Measurements from ENCODE around the gene SERPINA4.
"Not testable (repeated sequence)": the region's sequence is repeated elsewhere in the genome, so short reads cannot be mapped to it uniquely, and the experiment has no call there.

The SERPINA4 gene

DNA sequence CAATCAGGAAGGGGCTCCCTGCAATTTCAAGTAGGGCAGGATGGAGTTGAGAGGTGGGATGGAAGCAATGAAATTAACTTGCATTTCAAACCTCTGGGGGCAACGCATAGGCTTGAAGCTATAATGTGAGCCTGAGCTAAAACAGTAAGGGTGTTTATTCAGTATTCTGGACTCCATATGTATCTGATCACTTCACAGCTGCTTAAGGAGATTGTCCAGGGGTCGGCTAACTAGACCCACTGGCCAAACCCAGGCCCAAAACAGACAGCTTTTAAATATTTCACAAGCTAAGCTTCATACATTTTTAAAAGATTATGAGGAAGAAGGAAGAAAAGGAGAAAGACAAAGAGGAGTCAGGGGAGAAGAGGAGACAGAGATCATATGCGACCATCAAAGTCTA, 44.1 kb downstream of the SERPINA4 start:
- peaks cover 9% of the 10 kb centered on the region for H3K27me3 Mint-ChIP-seq
- ATAC-seq: no peak
- no peak overlapping the region for H3K4me3 Mint-ChIP-seq
- H3K36me3 Mint-ChIP-seq: no peaks in the 10 kb centered on the region
- H3K4me1 Mint-ChIP-seq: no peaks in the 10 kb centered on the region
- peaks cover 16% of the 10 kb centered on the region for H3K9me3 Mint-ChIP-seq
- no peak overlapping the region for H3K27ac Mint-ChIP-seq

DNA sequence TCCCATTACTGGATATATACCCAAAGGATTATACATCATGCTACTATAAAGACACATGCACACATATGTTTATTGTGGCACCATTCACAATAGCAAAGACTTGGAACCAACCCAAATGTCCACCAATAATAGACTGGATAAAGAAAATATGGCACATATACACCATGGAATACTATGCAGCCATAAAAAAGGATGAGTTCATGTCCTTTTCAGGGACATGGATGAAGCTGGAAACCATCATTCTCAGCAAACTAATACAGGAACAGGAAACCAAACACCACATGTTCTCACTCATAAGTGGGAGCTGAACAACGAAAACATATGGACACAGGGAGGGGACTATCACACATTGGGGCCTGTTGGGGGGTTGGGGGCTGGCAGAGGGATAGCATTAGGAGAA, 47.7 kb downstream of the SERPINA4 start:
- not testable (repeated sequence) for H3K27ac Mint-ChIP-seq, H3K27me3 Mint-ChIP-seq, ATAC-seq, H3K36me3 Mint-ChIP-seq, H3K4me1 Mint-ChIP-seq, H3K4me3 Mint-ChIP-seq
- peaks cover 12% of the 10 kb centered on the region for H3K9me3 Mint-ChIP-seq

DNA sequence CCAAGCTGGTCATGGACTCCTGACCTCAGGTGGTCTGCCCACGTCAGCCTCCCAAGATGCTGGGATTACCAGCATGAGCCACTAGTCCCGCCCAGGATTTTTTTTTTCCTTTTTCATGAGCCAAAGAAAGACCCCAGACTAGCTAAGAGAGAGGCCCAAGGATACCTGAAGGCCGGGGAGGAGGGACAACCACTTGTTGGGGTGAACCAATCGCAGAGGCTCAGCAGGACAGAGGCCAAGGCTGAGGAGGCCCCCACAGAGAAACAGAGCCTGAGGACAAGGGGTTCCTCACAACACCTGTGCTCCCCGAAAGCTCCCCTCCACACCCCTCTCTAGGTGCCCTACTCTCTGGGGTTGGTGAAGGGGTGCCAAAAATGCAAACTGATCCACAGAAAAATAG, 49.9 kb downstream of the SERPINA4 start:
- no peak for ATAC-seq
- no peaks in the 10 kb centered on the region for H3K36me3 Mint-ChIP-seq
- no peak overlapping the region for H3K27ac Mint-ChIP-seq
- H3K9me3 Mint-ChIP-seq: peaks cover 13% of the 10 kb centered on the region
- no peaks in the 10 kb centered on the region for H3K27me3 Mint-ChIP-seq
- H3K4me1 Mint-ChIP-seq: no peaks in the 10 kb centered on the region
- H3K4me3 Mint-ChIP-seq: no peak overlapping the region

DNA sequence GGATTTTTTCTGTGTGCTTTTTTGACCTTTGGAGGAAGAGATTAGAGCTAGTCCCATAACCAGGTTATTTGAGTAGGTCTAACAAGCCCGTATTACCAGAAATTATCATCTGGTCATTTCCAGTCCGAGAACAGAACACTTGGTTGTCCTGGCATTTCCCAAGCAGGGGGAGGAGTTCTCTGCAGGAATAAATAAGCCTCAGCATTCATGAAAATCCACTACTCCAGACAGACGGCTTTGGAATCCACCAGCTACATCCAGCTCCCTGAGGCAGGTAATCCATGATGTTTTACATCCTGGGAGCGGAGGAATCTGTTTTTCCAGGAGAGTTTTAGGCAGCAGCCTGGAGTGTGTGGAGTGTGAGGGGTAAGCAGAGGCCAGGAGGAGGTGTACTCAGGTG, 50.9 kb downstream of the SERPINA4 start, which contains the start of gene SERPINA3:
SERPINA3 (plus strand) TSS at position 218 of the 400 bp plus-strand sequence. CDS start 2,051 bp downstream, outside the sequence.
- no peaks in the 10 kb centered on the region for H3K4me1 Mint-ChIP-seq
- no peaks in the 10 kb centered on the region for H3K36me3 Mint-ChIP-seq
- peaks cover 20% of the 10 kb centered on the region for H3K9me3 Mint-ChIP-seq
- H3K27me3 Mint-ChIP-seq: no peaks in the 10 kb centered on the region
- no peak within 1 kb of the TSS for H3K27ac Mint-ChIP-seq
- H3K4me3 Mint-ChIP-seq: no peak within 1 kb of the TSS
- no peak for ATAC-seq

DNA sequence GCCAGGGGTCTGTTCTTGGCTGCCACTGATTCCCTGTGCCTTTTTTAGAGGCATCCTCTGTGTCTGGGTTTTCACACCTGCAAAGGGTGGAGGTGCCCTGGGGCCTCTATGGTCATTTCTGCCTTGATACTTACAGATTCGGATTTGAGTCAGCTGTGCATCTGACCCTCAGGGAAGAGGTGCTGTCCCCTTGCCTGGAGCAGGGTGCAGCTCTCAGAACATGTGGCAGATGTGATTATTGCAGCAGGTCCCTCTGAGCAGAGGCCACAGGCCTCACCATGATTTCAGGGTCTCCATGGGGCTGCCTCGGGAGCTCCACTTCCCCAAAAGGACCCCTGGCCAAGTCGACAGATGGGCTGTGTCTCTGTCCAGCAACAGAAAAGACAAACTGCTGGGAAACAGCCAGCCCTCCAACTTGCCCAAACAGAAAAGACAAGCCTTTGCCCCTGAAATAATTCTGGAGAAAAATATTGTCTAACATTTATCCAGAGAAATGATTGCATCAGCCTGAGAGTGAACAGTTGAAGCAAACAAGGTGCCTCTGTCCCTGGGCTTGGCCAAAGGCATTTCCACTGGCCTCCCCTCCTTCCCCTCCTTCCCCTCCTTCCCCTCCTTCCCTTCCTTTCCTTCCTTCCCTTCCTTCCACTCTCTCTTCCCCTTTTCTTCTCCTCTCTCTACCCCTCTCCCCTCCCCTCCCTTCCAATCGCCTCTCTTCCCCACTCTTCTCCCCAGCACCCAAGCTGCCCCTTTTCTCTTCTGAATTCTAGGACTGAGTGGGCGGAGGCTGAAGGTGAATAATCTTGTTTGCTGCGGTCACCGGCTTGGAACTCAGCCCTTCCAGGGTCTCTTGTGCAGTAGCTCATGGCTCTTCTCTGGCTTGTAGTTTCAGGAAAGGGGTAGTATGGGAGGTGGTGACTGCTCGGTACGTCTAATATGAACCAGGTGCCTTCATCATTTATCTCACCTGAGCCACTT, 51.6 kb downstream of the SERPINA4 start:
- peaks cover 17% of the 10 kb centered on the region for H3K9me3 Mint-ChIP-seq
- no peak for ATAC-seq
- H3K36me3 Mint-ChIP-seq: no peaks in the 10 kb centered on the region
- no peak overlapping the region for H3K27ac Mint-ChIP-seq
- H3K4me3 Mint-ChIP-seq: no peak overlapping the region
- no peaks in the 10 kb centered on the region for H3K4me1 Mint-ChIP-seq
- no peaks in the 10 kb centered on the region for H3K27me3 Mint-ChIP-seq

DNA sequence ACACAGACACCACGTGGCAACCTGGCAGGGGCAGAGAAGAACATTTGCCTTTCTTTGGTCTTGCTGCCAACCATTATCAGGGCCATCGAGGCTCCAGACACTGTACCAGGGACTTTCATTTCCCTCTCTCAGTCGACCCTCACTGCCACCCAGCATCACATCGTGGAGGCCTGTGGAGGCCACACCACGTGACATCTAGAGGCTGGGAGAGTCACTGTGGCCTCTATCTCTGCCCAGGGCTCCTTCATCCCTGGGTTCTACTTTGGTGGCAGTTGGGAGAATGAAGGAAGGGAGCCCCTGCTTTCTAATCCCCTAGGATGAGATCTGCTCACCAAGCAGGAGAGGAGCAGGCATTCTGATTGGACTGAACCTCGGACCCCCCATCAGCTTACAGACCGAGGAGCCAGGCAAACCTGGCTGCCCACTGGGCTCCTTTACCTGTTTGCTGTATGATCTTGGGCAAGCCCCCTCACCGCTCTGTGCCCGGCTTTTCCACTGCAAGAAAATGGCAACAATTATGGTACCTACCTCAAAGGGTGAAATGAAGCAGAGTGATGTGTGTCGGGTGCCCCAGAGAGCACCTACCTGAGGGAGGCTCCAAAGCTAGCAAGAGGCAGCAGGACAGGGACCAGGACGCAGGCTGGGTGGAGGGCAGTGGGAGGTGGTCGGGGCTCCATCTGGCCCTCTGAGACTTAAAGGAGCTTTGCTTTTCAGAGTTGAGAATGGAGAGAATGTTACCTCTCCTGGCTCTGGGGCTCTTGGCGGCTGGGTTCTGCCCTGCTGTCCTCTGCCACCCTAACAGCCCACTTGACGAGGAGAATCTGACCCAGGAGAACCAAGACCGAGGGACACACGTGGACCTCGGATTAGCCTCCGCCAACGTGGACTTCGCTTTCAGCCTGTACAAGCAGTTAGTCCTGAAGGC, 52.7 kb downstream of the SERPINA4 start:
- Mint-ChIP-seq H3K36me3 (no peaks in the 10 kb centered on the region), H3K4me3 (no peak overlapping the region), H3K4me1 (no peaks in the 10 kb centered on the region), H3K27me3 (no peaks in the 10 kb centered on the region), H3K9me3 (peaks cover 22% of the 10 kb centered on the region), H3K27ac (no peak overlapping the region)
- no peak for ATAC-seq

DNA sequence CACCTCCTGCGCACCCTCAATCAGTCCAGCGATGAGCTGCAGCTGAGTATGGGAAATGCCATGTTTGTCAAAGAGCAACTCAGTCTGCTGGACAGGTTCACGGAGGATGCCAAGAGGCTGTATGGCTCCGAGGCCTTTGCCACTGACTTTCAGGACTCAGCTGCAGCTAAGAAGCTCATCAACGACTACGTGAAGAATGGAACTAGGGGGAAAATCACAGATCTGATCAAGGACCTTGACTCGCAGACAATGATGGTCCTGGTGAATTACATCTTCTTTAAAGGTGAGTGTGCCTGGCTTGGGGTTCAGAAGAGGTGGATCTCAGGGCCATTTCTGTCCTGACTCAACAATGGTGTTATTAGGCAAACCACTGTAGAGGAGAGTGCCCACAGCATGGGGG, 53.6 kb downstream of the SERPINA4 start:
- H3K9me3 Mint-ChIP-seq: peaks cover 17% of the 10 kb centered on the region
- no peaks in the 10 kb centered on the region for H3K27me3 Mint-ChIP-seq
- no peak for ATAC-seq
- H3K36me3 Mint-ChIP-seq: no peaks in the 10 kb centered on the region
- no peak overlapping the region for H3K27ac Mint-ChIP-seq
- H3K4me3 Mint-ChIP-seq: no peak overlapping the region
- H3K4me1 Mint-ChIP-seq: no peaks in the 10 kb centered on the region

DNA sequence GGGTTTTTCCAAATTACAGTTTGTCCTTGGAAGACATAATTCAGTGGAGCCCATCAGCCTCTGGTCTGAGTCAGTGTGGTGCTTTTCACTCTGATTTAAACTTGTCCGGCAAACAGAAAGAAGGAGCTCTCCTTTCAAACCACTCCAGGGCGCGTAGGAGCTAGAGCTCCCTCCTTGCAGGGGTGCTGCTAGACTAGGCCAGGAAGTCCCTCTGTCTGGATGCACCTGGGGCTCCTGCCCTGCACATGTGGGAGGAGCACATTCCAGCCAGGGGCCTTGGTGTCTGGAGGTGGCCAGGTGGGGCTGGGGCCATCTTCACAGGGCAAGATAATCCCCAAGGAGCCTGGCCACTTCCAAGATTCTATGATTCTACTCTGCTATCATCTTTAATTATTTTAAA, 54.0 kb downstream of the SERPINA4 start:
- ATAC-seq: no peak
- peaks cover 21% of the 10 kb centered on the region for H3K9me3 Mint-ChIP-seq
- H3K27ac Mint-ChIP-seq: no peak overlapping the region
- H3K36me3 Mint-ChIP-seq: no peaks in the 10 kb centered on the region
- no peaks in the 10 kb centered on the region for H3K4me1 Mint-ChIP-seq
- H3K4me3 Mint-ChIP-seq: no peak overlapping the region
- no peaks in the 10 kb centered on the region for H3K27me3 Mint-ChIP-seq

DNA sequence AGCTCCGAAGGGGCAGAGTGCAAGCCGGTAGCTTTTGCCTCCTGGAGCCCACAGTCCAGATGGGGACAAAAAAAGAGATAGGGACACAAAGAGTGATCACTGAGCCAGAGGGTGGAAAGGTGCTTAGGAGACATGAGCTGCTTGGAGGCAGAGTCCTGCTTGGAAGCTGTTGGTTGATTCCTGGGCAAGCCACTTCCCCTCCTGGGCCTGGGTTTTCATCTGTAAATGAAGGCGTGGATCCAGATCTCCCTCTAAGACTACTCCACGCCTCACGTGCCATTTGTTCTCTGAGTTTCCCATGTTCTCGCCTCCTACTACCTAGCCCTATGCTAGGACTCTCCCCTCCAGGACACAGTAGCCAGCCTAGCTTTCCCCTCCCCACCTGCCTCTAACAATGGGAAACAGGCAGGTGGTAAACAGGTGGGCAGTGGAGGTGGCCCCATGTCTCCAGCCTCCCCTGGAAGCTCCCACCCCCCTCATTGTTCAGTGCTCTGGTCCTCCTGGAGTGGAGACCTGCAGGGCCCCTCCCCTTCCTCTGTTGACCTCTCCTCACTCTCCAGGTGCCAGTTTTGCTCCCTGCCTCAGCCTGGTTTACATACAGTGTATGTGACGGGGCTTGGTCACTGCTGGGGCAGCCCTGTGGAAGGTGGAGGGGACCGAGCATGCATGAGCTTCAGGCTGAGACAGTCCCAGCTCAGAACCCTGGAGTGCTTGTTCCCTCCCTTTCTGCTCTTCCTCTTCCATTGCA, 54.8 kb downstream of the SERPINA4 start:
- Mint-ChIP-seq H3K4me1 (no peaks in the 10 kb centered on the region), H3K9me3 (peaks cover 21% of the 10 kb centered on the region), H3K4me3 (no peak overlapping the region), H3K36me3 (no peaks in the 10 kb centered on the region), H3K27ac (no peak overlapping the region), H3K27me3 (no peaks in the 10 kb centered on the region)
- peak; percentile 13 for ATAC-seq

DNA sequence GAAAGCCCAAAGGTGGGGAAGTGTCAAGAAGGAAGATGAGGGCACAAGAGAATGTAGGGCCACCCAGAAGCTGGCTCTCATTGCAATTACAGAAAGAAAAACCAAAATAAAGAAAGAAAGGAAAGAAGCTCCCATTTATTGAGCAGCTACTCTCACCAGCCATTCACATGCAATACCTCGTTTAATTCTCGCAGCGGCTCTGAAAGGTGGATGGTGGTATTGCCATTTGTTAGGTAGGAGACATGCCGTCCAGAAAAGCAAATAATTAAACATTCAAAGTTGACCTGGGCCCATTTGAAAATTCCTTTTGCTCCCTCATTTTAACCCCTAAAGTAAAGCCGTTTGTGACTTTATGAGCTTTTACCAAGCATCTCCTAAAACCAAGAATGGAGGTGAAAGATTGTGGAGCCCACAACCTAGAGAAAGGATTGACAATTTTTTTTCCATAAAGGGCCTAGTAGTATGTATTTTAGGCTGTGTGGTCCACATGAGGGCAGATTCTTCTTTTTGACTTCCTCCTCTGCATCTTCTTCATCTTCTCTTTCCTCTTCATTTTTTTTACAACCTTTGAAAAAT, 56.2 kb downstream of the SERPINA4 start:
- H3K36me3 Mint-ChIP-seq: no peaks in the 10 kb centered on the region
- ATAC-seq: no peak
- H3K4me1 Mint-ChIP-seq: no peaks in the 10 kb centered on the region
- no peak overlapping the region for H3K27ac Mint-ChIP-seq
- H3K27me3 Mint-ChIP-seq: no peaks in the 10 kb centered on the region
- peaks cover 21% of the 10 kb centered on the region for H3K9me3 Mint-ChIP-seq
- H3K4me3 Mint-ChIP-seq: no peak overlapping the region

DNA sequence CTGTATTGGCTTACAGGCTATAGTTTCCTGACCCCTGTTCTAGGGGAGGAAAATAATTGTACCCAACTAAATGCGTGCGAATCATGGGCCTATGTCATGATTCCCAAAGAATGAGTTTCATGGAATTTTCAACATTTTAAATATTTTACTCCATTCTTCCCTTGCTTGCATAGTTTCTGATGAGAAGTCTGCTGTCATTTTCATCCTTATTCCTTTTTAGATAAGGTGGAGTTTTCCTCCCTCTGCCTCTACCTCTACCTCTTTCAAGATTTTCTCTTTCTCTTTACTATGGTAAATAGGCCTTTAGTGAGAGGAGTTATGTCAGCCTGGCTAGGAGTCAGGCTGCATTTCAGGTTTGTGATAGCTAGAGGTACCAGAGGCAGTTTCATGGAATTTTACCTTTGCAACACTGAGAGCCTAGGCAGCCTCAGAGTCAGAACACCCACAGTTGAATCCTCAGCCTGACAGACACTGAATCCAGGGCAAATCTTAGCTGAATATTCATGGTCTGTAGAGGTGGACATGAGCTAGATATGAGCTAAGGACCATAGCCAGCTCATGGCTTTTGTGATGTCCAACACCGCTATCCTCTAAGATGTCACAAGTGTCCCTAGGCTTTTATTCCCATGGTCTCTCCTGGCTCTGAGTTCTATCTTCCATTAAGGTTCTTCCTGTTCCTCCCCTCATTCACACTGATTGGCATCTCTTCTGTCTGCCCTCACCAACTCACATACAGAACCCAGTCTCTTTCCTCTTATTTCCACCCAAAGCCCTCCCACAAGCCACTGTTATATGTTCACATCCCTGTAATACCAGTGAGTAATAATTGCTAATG, 57.0 kb downstream of the SERPINA4 start:
- no peaks in the 10 kb centered on the region for H3K4me1 Mint-ChIP-seq
- no peaks in the 10 kb centered on the region for H3K27me3 Mint-ChIP-seq
- no peak overlapping the region for H3K4me3 Mint-ChIP-seq
- ATAC-seq: no peak
- no peaks in the 10 kb centered on the region for H3K36me3 Mint-ChIP-seq
- no peak overlapping the region for H3K27ac Mint-ChIP-seq
- peaks cover 21% of the 10 kb centered on the region for H3K9me3 Mint-ChIP-seq

DNA sequence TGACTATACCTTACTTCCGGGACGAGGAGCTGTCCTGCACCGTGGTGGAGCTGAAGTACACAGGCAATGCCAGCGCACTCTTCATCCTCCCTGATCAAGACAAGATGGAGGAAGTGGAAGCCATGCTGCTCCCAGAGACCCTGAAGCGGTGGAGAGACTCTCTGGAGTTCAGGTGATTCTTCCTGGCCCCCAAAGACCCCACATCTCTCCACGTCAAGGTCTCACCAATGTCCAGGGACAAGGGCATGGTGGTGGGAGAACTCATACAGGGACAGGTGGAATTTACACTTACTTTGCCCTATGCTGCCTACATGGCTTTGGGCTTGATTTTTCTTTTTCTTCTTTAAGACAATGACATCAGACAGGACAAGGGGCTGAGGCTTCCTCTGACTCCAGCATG, 58.1 kb downstream of the SERPINA4 start:
- Mint-ChIP-seq H3K4me1 (no peaks in the 10 kb centered on the region), H3K36me3 (no peaks in the 10 kb centered on the region), H3K9me3 (peaks cover 21% of the 10 kb centered on the region), H3K27ac (no peak overlapping the region), H3K4me3 (no peak overlapping the region), H3K27me3 (no peaks in the 10 kb centered on the region)
- no peak for ATAC-seq

Data from stimulated activated memory B cell treated with anti-CD40 and anti-IgM and Interleukin-4, amounts not matched to agents 10 μg/mL and 1 μg/mL and 100 μg/mL, for 72 hours (primary cell).